Suprapubic skin (tissue), 3 donors: Measurements from ENCODE around the gene DAP.

Experiments used
- POLR2A ChIP-seq, 2 donors: fragments of 450-650 bp; IDR thresholded peaks; one replicate each; pipeline ENCODE4 v1.6.1; 2017; ENCODE audit warnings: antibody characterized with exemption in 2 of 2, mild to moderate bottlenecking in 2 of 2, moderate library complexity in 2 of 2
- TF ChIP-seq, protein P1 (sequence below), 2 donors: fragments of 200-600 bp in 1 of 2; fragments of 450-650 bp in 1 of 2; sonication (generic) in 1 of 2; IDR thresholded peaks; one replicate each; pipeline ENCODE4 v1.5.1; 2016 to 2019; ENCODE audit warnings: antibody characterized with exemption in 2 of 2, mild to moderate bottlenecking in 1 of 2, moderate library complexity in 1 of 2

DNA sequence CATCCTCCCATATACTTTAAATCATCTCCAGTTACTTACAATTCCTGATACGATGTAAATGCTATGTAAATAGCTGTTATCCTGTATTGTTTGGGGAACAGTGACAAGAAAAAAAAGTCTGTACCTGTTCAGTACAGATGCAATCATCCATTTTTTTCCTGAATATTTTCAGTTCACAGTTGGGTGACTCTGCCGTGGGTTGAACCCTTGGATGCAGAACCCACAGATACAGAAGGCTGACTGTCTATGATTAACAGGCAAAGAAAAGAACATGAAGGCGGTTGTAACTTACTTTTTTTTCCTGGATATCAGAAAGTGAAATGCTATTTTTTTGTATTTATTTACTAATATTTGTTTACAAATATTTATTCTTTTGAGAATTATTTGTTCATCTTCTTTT, 33.2 kb downstream of the DAP start:
- TF ChIP-seq, protein P1, sequence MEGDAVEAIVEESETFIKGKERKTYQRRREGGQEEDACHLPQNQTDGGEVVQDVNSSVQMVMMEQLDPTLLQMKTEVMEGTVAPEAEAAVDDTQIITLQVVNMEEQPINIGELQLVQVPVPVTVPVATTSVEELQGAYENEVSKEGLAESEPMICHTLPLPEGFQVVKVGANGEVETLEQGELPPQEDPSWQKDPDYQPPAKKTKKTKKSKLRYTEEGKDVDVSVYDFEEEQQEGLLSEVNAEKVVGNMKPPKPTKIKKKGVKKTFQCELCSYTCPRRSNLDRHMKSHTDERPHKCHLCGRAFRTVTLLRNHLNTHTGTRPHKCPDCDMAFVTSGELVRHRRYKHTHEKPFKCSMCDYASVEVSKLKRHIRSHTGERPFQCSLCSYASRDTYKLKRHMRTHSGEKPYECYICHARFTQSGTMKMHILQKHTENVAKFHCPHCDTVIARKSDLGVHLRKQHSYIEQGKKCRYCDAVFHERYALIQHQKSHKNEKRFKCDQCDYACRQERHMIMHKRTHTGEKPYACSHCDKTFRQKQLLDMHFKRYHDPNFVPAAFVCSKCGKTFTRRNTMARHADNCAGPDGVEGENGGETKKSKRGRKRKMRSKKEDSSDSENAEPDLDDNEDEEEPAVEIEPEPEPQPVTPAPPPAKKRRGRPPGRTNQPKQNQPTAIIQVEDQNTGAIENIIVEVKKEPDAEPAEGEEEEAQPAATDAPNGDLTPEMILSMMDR (IDR thresholded peaks at IDR 0.05): no peak
- TF ChIP-seq POLR2A (IDR thresholded peaks at IDR 0.05): no peak
